ENCODE results near the gene AKAP13. TPM values are rescaled to one million over a fixed set of nuclear protein-coding genes. Genes with fewer than 3 reads are reported as not detected.

AKAP13 gene
- total and polyA plus RNA-seq, 2 experiments from 2014 or later = 53.1 to 108 TPM

DNA sequence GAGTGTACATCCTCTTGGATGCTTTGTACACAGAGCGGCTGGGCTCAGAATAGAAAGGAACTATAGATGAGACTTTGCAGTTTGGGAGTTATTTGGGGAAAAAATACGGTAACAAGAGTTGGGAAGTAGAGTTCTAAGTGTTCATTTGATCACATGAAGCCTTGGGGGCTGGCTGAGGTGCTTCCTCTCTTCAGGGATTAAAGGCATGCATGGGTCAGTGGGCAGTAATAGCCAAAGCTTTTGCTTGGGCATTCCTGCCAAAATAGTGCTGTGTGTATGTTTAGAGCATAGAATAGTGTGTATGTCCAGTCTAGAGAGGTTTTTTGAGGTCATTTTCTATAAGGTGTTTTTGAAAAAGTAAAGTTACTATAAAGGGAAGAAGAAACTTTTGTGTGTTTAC, 12.8 kb downstream of the AKAP13 start:
- H3K36me3 ChIP-seq = no peaks in the 10 kb centered on the region
- H3K27me3 ChIP-seq = no peaks in the 10 kb centered on the region
- no peaks in the 10 kb centered on the region for H3K9me3 ChIP-seq (ENCODE audit: low read depth)
- no peak overlapping the region for H3K4me3 ChIP-seq
- TF ChIP-seq, protein P1, sequence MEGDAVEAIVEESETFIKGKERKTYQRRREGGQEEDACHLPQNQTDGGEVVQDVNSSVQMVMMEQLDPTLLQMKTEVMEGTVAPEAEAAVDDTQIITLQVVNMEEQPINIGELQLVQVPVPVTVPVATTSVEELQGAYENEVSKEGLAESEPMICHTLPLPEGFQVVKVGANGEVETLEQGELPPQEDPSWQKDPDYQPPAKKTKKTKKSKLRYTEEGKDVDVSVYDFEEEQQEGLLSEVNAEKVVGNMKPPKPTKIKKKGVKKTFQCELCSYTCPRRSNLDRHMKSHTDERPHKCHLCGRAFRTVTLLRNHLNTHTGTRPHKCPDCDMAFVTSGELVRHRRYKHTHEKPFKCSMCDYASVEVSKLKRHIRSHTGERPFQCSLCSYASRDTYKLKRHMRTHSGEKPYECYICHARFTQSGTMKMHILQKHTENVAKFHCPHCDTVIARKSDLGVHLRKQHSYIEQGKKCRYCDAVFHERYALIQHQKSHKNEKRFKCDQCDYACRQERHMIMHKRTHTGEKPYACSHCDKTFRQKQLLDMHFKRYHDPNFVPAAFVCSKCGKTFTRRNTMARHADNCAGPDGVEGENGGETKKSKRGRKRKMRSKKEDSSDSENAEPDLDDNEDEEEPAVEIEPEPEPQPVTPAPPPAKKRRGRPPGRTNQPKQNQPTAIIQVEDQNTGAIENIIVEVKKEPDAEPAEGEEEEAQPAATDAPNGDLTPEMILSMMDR (IDR thresholded peaks at IDR 0.05; ENCODE audit: low read depth, low read length) = no peak
- H3K27ac ChIP-seq = peak overlapping the region; percentile 61
- peaks cover 23% of the 10 kb centered on the region for H3K4me1 ChIP-seq (ENCODE audit: low read depth)
- DNase-seq (ENCODE audit: low read depth in 1 of 2, low spot score in 1 of 2) = no peak

DNA sequence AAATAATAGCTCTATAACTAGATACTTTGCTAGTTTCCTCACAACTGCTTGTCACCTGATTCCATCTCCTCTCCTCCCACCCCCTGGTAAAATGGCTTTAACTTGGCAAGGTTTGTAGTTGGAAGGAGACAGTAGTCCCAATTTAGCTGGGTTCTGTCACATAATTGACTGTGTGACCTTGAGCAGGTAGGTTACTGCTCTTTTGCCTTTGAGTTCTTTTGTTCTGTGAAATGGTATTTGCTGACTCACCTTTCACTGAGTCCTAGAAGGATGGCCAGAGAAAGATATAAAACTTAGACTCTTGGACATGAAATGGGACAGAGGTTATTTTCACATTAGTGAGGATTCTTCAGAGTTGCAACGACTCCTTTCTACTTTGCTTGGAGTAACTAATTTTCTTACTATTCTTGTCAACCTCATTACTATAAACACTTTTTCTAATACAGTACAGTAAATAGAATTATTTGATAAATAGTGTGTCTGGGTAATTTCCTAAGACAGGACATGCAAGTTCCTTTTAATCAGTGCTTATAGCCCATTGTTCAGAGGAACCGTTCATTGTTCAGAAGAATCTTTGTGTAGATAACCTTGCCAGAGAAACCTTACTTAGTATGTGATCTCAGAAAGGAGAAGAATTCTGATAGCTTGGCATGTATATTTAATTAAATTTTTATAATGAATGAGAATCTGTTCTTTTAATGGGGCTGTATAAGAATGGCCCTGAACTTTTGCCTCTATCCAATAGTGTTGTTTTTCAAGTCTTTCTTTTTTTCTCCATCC, 14.3 kb downstream of the AKAP13 start:
- H3K4me1 ChIP-seq (ENCODE audit: low read depth) = peaks cover 26% of the 10 kb centered on the region
- no peaks in the 10 kb centered on the region for H3K36me3 ChIP-seq
- H3K27ac ChIP-seq = no peak overlapping the region
- H3K4me3 ChIP-seq = no peak overlapping the region
- no peaks in the 10 kb centered on the region for H3K27me3 ChIP-seq
- no peaks in the 10 kb centered on the region for H3K9me3 ChIP-seq (ENCODE audit: low read depth)
- no peak for DNase-seq (ENCODE audit: low read depth in 1 of 2, low spot score in 1 of 2)
- TF ChIP-seq, protein P1 (IDR thresholded peaks at IDR 0.05; ENCODE audit: low read depth, low read length) = no peak

DNA sequence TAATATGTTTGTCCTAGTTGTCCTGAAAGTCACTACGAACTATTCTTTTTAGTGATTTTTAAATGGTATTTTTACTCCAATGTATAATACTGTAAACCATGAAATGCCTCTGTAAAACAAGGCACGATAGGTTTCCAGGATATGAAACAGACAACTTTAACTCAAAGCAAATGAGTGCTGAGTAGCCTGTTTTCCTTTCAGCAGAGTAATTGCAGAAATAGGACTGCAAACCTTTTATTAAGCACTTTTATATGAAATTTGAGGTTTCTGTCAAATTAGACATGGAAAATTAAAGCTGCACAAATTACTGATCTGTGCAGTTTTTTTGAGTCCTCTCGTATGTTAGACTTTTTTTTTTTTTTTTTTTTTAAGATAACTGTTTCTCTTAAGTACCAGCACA, 16.2 kb downstream of the AKAP13 start:
- no peaks in the 10 kb centered on the region for H3K27me3 ChIP-seq
- DNase-seq (ENCODE audit: low read depth in 1 of 2, low spot score in 1 of 2) = no peak
- H3K36me3 ChIP-seq = no peaks in the 10 kb centered on the region
- TF ChIP-seq, protein P1 (IDR thresholded peaks at IDR 0.05; ENCODE audit: low read depth, low read length) = no peak
- no peaks in the 10 kb centered on the region for H3K9me3 ChIP-seq (ENCODE audit: low read depth)
- H3K27ac ChIP-seq = no peak overlapping the region
- H3K4me3 ChIP-seq = no peak overlapping the region
- H3K4me1 ChIP-seq (ENCODE audit: low read depth) = peaks cover 24% of the 10 kb centered on the region

DNA sequence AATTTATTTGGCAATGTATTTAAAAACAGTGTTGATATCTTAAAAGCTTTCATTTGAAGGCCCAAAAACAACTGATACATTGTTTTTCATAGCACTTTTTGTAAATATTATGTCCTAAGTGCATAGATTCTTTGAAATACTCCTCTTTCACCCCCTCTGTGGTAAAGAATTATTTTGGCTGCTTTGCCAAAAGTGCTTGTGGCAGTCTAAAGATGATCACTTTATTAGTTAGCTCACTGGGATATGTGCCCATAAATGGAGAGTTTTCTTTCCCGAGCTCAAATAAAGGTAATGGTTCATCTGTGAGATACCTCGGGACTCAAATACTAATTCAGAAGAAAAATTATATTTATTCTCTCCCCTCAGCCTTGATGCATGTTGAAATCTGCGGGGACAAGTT, 16.7 kb downstream of the AKAP13 start:
- no peak overlapping the region for H3K27ac ChIP-seq
- TF ChIP-seq, protein P1 (IDR thresholded peaks at IDR 0.05; ENCODE audit: low read depth, low read length) = no peak

DNA sequence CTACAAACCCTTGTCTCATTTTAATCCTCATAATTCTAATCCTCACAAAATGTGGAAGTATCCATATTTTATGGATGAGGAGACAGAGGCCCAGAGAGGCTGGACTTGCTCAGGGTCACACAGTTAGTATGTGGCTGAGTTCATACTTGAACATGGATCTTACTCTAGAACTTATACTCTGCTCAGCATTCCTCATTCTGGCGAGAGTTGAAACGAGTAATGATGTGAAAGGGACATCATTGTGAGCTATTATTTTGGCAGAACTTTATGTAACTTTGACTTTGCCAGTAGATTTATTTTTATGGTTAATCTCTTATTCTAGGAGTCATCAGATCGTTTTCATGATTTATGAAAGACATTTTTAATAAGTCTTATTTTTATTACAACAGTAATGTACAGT, 17.5 kb downstream of the AKAP13 start:
- TF ChIP-seq, protein P1 (IDR thresholded peaks at IDR 0.05; ENCODE audit: low read depth, low read length) = no peak
- no peak for DNase-seq (ENCODE audit: low read depth in 1 of 2, low spot score in 1 of 2)
- Histone ChIP-seq H3K4me3 (no peak overlapping the region), H3K4me1 (ENCODE audit: low read depth) (peaks cover 27% of the 10 kb centered on the region), H3K27ac (no peak overlapping the region), H3K36me3 (no peaks in the 10 kb centered on the region), H3K9me3 (ENCODE audit: low read depth) (no peaks in the 10 kb centered on the region), H3K27me3 (no peaks in the 10 kb centered on the region)

More for the DNA sequence above, 16.7 kb downstream of the AKAP13 start:
- H3K9me3 ChIP-seq (ENCODE audit: low read depth) = no peaks in the 10 kb centered on the region
- no peak overlapping the region for H3K4me3 ChIP-seq
- no peak for DNase-seq (ENCODE audit: low read depth in 1 of 2, low spot score in 1 of 2)
- peaks cover 24% of the 10 kb centered on the region for H3K4me1 ChIP-seq (ENCODE audit: low read depth)
- H3K27me3 ChIP-seq = no peaks in the 10 kb centered on the region
- no peaks in the 10 kb centered on the region for H3K36me3 ChIP-seq
